ENCODE measurements around the gene MRGPRE. TPM values are rescaled to one million over a fixed set of nuclear protein-coding genes. Genes with fewer than 3 reads are reported as not detected.
A peak's percentile ranks its signal among the peaks of the same experiment; 100 is the strongest.

The MRGPRE gene
- total RNA-seq, 5 donors from 2014 or later (not counting 1 experiment from before 2014, with no cell fraction given): not detected

GRCh38 chr11:3227568-3228444 lies 4.4 kb downstream of the MRGPRE start:
- no peaks in the 10 kb centered on the region for H3K9me3 Mint-ChIP-seq
- no peak overlapping the region for H3K27ac ChIP-seq (ENCODE audit: low read length)
- CTCF ChIA-PET: no interaction called here
- H3K27me3 ChIP-seq (replicated peaks in 1 of 2; ENCODE audit: control insufficient read depth in 2 of 2, extremely low read depth in 1 of 2, insufficient read depth in 2 of 2, low read length in 1 of 2): peaks cover 0 to 67% of the 10 kb centered on the region in 2 experiments
- DNase-seq: peak in 1 of 35 experiments; percentile 22
- no peak overlapping the region for H3K27ac Mint-ChIP-seq
- H3K4me1 Mint-ChIP-seq: peaks cover 6 to 8% (median 6%) of the 10 kb centered on the region in 3 donors
- peaks cover 5 to 18% of the 10 kb centered on the region in 2 donors for H3K27me3 Mint-ChIP-seq
- POLR2A ChIA-PET: no interaction called here
- no peak overlapping the region for H3K4me3 Mint-ChIP-seq
- peaks cover 0 to 6% of the 10 kb centered on the region in 2 experiments for H3K4me1 ChIP-seq (ENCODE audit: control insufficient read depth in 1 of 2, extremely low read depth in 1 of 2, insufficient read depth in 2 of 2, low read length in 2 of 2)
- H3K36me3 ChIP-seq (ENCODE audit: control insufficient read depth in 2 of 2, extremely low read depth in 1 of 2, insufficient read depth in 1 of 2, low read length in 1 of 2): no peaks in the 10 kb centered on the region
- no peaks in the 10 kb centered on the region for H3K36me3 Mint-ChIP-seq
- ATAC-seq (replicated peaks in 1 of 4): no peak
- no peaks in the 10 kb centered on the region for H3K9me3 ChIP-seq
- H3K4me3 ChIP-seq (ENCODE audit: control insufficient read depth in 1 of 2, extremely low read depth in 1 of 2, low read length in 1 of 2): no peak overlapping the region
- 83% methylated on average over 40 of the region's 46 CpGs for WGBS (ENCODE audit: insufficient coverage)

- Mint-ChIP-seq H3K4me3 (no peak overlapping the region), H3K36me3 (no peaks in the 10 kb centered on the region), H3K27ac (peak overlapping the region in 1 of 2 donors; percentile 39), H3K27me3 (peaks cover 5 to 23% of the 10 kb centered on the region in 2 donors), H3K9me3 (no peaks in the 10 kb centered on the region), H3K4me1 (peaks cover 10 to 11% (median 10%) of the 10 kb centered on the region in 3 donors)
- no peaks in the 10 kb centered on the region for H3K9me3 ChIP-seq
- ChIA-PET CTCF (no interaction called here), POLR2A (no interaction called here)
- peaks cover 0 to 72% of the 10 kb centered on the region in 2 experiments for H3K27me3 ChIP-seq (replicated peaks in 1 of 2; ENCODE audit: control insufficient read depth in 2 of 2, extremely low read depth in 1 of 2, insufficient read depth in 2 of 2, low read length in 1 of 2)
- H3K4me1 ChIP-seq (ENCODE audit: control insufficient read depth in 1 of 2, extremely low read depth in 1 of 2, insufficient read depth in 2 of 2, low read length in 2 of 2): peaks cover 0 to 10% of the 10 kb centered on the region in 2 experiments
- ATAC-seq (replicated peaks in 1 of 4) (no peak), DNase-seq (peak in 1 of 35 experiments; percentile 23)
- H3K36me3 ChIP-seq (ENCODE audit: control insufficient read depth in 2 of 2, extremely low read depth in 1 of 2, insufficient read depth in 1 of 2, low read length in 1 of 2): no peaks in the 10 kb centered on the region
- no peak overlapping the region for H3K27ac ChIP-seq (ENCODE audit: low read length)
- WGBS (ENCODE audit: insufficient coverage): 85% methylated on average over 15 of the region's 18 CpGs
- H3K4me3 ChIP-seq (ENCODE audit: control insufficient read depth in 1 of 2, extremely low read depth in 1 of 2, low read length in 1 of 2): no peak overlapping the region
Measured at GRCh38 chr11:3226846-3227567, 5.2 kb downstream of the MRGPRE start.

GRCh38 chr11:3225826-3226750 lies 6.1 kb downstream of the MRGPRE start:
- peak in 2 of 35 experiments; percentile 11 to 22 for DNase-seq
- Mint-ChIP-seq H3K4me1 (peaks cover 10 to 11% (median 10%) of the 10 kb centered on the region in 3 donors), H3K36me3 (no peaks in the 10 kb centered on the region), H3K4me3 (no peak overlapping the region), H3K27me3 (peaks cover 5 to 23% of the 10 kb centered on the region in 2 donors), H3K27ac (no peak overlapping the region), H3K9me3 (no peaks in the 10 kb centered on the region)
- POLR2A ChIA-PET: no interaction called here
- H3K9me3 ChIP-seq: no peaks in the 10 kb centered on the region
- H3K36me3 ChIP-seq (ENCODE audit: control insufficient read depth in 2 of 2, extremely low read depth in 1 of 2, insufficient read depth in 1 of 2, low read length in 1 of 2): no peaks in the 10 kb centered on the region
- WGBS (ENCODE audit: insufficient coverage): 82% methylated on average over 14 of the region's 21 CpGs
- ATAC-seq (replicated peaks in 1 of 4): no peak
- CTCF ChIA-PET: no interaction called here
- H3K4me3 ChIP-seq (ENCODE audit: control insufficient read depth in 1 of 2, extremely low read depth in 1 of 2, low read length in 1 of 2): no peak overlapping the region
- H3K27ac ChIP-seq (ENCODE audit: low read length): no peak overlapping the region
- H3K4me1 ChIP-seq (ENCODE audit: control insufficient read depth in 1 of 2, extremely low read depth in 1 of 2, insufficient read depth in 2 of 2, low read length in 2 of 2): peaks cover 0 to 10% of the 10 kb centered on the region in 2 experiments
- H3K27me3 ChIP-seq (replicated peaks in 1 of 2; ENCODE audit: control insufficient read depth in 2 of 2, extremely low read depth in 1 of 2, insufficient read depth in 2 of 2, low read length in 1 of 2): peaks cover 0 to 73% of the 10 kb centered on the region in 2 experiments

DNA sequence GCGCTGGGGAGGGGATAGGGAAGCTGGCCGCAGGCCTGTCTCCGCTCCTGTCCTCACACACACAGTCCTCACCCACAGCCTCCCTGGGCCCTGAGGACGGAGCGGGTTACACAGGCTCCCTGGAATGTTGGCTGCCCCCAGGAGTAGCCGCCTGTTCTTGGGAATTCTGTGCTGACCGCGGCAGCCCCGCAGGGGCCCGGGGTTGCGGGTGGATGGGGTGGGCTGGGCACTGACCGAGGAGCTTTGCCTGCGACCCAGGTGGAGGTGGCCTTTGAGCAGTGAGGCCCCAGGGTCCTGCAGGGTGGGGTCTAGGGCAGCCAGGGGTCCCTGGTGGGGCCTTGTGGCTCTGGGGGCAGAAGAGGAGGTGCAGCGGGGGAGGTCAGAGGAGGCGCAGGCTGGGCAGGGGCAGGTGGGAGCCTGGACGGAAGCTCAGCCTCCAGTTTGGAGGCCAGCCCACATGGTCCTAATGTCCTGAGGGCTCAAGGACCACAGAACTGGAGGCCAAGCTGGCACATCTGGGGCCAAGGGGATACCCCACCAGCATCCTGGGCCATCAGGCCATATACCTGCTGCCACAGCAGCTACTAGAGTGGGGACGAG lies 7.0 kb downstream of the MRGPRE start:
- Histone ChIP-seq H3K36me3 (ENCODE audit: control insufficient read depth in 2 of 2, extremely low read depth in 1 of 2, insufficient read depth in 1 of 2, low read length in 1 of 2) (no peaks in the 10 kb centered on the region), H3K27ac (ENCODE audit: low read length) (no peak overlapping the region), H3K4me3 (ENCODE audit: control insufficient read depth in 1 of 2, extremely low read depth in 1 of 2, low read length in 1 of 2) (no peak overlapping the region), H3K27me3 (replicated peaks in 1 of 2; ENCODE audit: control insufficient read depth in 2 of 2, extremely low read depth in 1 of 2, insufficient read depth in 2 of 2, low read length in 1 of 2) (peaks cover 0 to 70% of the 10 kb centered on the region in 2 experiments), H3K9me3 (no peaks in the 10 kb centered on the region), H3K4me1 (ENCODE audit: control insufficient read depth in 1 of 2, extremely low read depth in 1 of 2, insufficient read depth in 2 of 2, low read length in 2 of 2) (peaks cover 0 to 10% of the 10 kb centered on the region in 2 experiments)
- DNase-seq (peak in 1 of 35 experiments; percentile 19), ATAC-seq (replicated peaks in 1 of 4) (no peak)
- H3K27me3 Mint-ChIP-seq: peaks cover 5 to 23% of the 10 kb centered on the region in 2 donors
- H3K27ac Mint-ChIP-seq: no peak overlapping the region
- ChIA-PET POLR2A (no interaction called here), CTCF (no interaction called here)
- 86% methylated on average over 9 of the region's 17 CpGs for WGBS (ENCODE audit: insufficient coverage)
- no peaks in the 10 kb centered on the region for H3K36me3 Mint-ChIP-seq
- no peaks in the 10 kb centered on the region for H3K9me3 Mint-ChIP-seq
- no peak overlapping the region for H3K4me3 Mint-ChIP-seq
- H3K4me1 Mint-ChIP-seq: peaks cover 10 to 11% (median 10%) of the 10 kb centered on the region in 3 donors

DNA sequence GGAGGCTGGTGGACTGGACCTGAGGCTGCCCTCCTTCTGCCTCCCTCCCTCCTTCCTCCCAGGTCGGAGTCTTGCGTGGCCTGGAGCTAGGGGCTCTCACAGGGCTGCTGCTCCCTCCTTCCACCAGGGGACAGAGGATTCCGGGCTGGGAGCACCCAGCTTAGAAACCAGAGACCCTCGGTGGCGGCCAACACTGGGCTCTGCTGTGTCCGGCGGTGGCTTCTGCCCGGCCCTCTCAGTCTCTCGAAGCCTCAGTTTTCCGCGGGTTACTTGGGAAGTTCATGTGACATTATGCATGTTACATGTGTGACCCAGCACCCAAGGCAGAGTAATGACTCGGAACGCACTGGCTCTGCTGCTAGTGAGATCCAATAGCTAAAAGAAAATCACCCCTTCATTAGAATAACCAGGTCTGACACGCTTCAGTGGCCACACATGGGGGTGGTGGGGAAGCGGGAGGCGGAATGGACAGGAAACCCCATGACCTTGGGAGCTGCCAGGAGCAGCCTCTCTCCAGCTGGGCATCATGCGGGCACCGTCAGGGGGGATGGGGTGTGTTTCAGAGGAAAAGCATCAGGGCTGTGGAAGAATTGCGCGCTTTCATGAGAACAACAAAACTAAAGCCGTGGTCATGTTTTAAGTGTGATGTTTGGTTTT lies 7.7 kb downstream of the MRGPRE start:
- Histone ChIP-seq H3K9me3 (no peaks in the 10 kb centered on the region), H3K4me1 (ENCODE audit: control insufficient read depth in 1 of 2, extremely low read depth in 1 of 2, insufficient read depth in 2 of 2, low read length in 2 of 2) (peaks cover 0 to 10% of the 10 kb centered on the region in 2 experiments), H3K27me3 (replicated peaks in 1 of 2; ENCODE audit: control insufficient read depth in 2 of 2, extremely low read depth in 1 of 2, insufficient read depth in 2 of 2, low read length in 1 of 2) (peaks cover 0 to 64% of the 10 kb centered on the region in 2 experiments), H3K4me3 (ENCODE audit: control insufficient read depth in 1 of 2, extremely low read depth in 1 of 2, low read length in 1 of 2) (no peak overlapping the region), H3K27ac (ENCODE audit: low read length) (no peak overlapping the region), H3K36me3 (ENCODE audit: control insufficient read depth in 2 of 2, extremely low read depth in 1 of 2, insufficient read depth in 1 of 2, low read length in 1 of 2) (no peaks in the 10 kb centered on the region)
- peak in 1 of 35 experiments; percentile 17 for DNase-seq
- Mint-ChIP-seq H3K36me3 (no peaks in the 10 kb centered on the region), H3K27me3 (peaks cover 5 to 25% of the 10 kb centered on the region in 2 donors), H3K4me1 (peaks cover 10 to 11% (median 10%) of the 10 kb centered on the region in 3 donors), H3K27ac (peak overlapping the region in 1 of 2 donors; percentile 24), H3K9me3 (no peaks in the 10 kb centered on the region), H3K4me3 (no peak overlapping the region)
- no peak for ATAC-seq (replicated peaks in 1 of 4)
- WGBS (ENCODE audit: insufficient coverage): 88% methylated on average over 18 of the region's 21 CpGs
- ChIA-PET CTCF (no interaction called here), POLR2A (no interaction called here)

Data from T-cell (primary cell).